ENCODE results near the gene NPHP4.

The NPHP4 gene

DNA sequence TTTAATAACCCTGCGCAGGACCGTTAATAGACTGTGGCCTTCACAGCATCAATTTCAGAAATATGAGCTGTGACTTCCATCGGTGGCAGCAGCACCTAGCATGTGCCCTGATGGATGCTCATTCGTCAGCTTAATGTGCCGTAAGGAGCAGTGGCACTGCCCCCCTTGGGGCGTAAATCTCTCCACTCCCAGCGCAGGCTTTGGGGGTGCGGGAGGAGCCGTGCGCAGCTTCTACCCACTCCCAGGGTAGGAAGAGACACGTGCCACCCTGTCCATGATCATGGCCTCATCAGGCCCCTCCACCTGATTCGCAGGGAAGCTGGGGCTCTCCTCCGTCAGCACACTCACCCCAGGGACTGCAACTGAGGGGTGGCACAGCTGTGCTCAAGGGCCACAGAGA is 149.5 kb downstream of the NPHP4 start:
- DNase-seq: no peak

DNA sequence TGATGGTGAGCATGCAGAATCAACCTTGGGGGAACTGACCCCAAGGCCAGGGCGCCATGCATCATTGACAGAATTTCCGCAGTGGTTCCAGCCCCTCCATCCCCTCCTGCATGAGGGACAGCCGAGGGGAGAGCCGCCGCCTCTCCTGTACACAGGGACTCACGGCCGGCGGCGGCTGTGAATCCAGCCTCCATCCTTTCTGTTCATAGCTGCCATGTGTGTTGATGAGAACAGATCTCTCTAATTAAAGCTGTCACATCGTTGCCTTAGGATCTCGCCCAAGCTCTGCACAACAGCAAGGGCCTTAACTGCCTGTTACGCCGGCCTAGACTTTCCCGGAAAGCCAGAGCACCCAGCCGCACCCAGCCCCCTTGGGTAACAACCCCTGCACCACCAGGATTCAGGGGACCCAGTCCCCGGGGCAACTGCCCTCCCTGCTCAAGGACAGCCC is 151.6 kb downstream of the NPHP4 start:
- no peak for DNase-seq

DNA sequence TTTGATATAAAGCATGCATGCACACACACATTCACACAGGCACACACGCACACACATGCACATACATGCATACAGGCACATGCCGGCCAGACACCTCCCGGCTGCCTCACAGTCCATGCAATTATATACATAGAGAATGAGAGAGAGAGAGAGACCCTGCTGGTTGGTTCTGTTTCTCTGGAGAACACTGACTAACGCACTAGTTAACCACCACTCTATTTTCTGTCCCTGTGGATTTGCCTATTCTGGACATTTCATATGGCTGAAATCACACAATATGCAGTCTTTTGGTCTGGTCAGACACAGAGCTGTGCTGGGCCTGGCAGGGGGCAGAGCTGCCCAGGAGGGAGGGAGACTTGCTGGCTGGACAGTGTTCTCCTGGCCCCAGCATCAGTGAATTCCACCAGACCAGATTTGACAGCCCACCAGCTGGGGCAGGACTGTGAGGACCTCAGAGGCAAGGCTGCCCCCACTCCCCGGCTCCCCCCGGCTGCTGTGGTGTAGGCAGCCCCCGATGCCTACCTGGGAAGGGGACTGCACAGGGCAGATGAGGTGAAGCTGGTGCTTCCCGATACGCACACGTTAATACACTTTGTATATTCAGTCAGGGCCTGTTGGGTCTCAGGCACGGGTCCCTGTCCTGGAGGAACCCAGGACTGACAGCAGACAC is 152.2 kb downstream of the NPHP4 start:
- DNase-seq: no peak

DNA sequence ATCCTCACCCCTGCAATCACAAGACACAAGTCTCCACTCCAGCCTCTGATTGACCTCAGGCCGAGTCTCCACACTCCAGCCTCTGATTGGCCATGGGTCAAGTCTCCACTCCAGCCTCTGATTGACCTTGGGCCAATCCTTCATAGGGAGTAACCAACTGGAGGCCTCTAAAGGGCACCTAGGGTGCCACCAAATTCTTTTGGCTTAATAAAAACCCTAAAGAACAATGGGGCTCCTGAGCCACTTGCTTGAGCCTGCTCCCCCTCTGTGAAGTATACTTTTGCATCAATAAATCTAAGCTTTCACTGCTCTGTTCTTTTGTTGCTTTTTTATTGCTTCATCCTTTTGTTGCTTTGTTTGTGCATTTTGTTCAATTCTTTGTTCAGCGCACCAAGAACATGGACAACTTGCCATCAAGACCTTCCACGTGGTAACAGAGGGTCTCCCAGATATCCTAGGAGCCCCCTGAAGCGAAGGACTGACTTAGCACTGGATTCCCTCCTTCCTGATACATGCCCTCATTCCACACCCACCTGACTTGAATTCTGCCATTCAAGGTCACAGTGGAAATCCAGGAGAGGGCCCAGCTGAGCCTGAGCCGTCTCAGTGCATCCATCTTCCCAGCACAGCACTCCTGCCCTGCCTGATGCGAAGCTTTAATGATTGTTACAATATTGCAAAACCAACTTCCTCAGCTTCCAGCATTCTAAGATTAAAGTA is 152.9 kb downstream of the NPHP4 start:
- no peak for DNase-seq

DNA sequence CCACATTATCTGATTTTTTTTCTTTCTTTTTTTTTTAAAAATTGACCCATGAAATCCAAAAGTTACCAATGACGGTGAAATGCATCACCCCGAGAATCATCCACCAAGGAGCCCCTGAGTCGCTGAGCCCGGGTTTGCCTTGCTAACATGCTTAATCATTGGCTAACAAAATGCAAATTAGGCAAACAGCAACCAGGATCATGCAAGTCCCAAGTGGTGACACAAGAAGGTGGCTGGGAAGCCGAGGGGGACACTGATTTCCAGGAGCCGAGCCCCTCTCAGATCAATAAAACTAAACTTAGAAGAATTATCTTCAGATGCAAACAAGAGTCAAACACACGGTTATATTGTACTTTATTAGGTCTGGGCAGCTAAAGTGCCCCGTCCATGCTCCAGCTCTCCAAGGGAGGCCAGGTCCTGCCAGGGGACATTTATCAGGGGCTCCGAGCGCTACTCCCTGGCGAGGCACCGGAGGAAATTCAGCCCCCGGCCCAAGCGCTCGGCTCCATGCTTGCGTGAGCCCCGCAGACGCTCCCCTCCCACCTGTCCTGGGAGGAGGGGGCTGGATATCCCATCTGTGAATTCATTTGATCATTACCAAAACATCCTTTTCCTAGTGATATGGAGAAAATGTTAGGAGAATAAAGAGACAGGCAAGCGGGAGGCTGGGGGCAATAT is 154.1 kb downstream of the NPHP4 start:
- DNase-seq: no peak

DNA sequence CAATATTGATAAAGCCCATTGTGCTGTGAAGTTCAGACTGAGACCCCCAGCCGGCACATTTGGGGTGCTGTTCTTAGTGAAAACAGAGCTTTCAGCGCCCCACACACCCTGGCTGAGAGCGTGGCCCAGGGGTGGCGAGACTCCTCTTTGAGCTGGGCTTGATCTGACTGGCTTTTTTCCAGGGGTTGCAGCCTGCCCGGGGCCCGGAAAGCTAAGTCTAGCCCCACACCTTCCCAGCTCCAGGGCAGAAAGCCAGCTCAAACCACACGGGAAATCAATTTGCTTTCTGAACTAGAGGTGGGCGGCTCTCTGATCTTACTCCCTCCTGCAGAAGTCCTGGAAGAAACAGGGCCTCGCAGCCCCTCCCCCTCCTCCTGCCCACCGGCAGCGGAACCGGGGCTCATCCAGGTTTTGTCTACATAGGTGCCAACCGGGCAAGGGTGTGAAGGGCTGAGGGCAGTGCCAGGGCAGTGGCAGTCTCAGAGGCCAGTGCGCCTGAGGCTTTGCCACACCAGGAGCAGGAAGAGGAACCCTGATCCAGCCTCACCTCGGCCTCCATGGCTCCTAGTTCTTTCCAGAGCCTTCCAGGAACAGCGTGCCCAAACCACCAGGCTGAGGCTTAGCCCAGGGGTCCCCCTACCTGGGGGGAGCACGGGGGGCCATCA is 155.3 kb downstream of the NPHP4 start:
- DNase-seq: no peak

DNA sequence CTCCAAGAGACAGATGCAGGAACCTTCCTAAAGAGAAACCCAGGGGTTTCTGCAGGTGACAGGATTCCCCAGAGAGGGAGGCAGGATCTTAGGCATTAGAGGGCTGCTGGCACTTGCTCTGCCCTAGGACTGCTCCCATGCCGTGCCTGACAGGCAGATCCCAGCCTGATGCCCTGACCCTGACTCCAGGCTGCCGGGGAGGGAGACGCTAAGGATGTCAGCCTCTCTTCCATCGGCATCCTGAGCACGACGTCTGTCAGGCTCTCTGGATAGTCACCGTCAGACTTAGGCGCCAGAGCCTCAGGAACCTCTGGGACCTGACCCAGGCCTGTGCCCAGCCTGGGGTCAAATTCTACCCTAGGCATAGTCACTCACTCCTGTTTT is 157.1 kb downstream of the NPHP4 start:
- DNase-seq: no peak

DNA sequence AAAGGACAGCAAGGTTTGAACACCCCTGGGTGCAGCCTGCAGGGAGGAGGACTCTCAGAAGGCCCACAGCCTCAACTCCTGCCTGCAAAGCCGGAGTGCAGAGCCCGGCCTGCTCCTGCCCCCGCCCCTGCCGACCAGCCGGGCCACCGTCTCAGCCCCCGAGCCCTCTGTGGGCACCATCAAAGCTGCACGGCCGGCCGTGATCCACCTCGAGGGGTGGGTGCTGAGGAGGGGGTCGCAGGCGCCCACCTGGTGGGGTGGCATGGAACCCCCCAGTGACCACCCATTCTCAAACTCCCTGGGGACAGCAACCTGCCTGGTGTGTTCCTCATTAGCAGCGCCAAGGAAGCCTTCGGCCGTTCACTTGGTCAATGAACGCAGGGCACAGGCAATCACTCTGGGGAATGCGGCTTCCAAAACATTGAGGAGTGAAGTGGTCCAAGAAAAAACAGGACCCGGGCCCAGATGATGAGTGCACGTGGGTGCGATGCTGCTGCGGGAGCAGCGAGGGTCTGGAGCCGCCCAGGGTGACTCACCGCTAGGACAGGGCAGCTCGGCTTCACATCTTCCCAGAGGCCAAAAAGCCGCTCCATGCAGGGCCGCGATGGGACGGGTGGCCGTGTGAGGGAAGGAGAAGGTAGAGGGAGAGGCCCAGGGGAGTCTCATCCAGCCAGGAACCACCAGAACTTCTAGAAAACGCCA is 157.6 kb downstream of the NPHP4 start:
- no peak for DNase-seq

DNA sequence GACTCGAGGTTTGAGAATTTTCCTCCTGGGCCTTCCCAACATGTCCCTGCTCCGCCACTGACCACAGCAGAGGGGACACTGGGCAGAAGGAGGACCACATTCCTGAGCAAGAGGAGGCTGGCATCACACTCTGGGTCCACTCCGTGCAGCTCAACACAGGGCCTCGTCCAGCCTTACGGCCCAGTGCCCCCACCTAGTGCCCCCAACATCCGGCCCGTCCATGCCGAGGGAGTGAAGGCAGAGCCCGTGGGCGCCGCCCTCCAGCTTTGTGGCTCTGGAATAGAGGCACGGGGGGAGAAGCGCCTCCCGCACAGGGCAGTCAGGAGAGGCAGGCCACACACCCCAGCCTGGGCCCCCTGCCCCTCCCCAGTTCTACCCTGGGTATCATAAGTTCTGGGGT is 158.3 kb downstream of the NPHP4 start:
- DNase-seq: no peak

DNA sequence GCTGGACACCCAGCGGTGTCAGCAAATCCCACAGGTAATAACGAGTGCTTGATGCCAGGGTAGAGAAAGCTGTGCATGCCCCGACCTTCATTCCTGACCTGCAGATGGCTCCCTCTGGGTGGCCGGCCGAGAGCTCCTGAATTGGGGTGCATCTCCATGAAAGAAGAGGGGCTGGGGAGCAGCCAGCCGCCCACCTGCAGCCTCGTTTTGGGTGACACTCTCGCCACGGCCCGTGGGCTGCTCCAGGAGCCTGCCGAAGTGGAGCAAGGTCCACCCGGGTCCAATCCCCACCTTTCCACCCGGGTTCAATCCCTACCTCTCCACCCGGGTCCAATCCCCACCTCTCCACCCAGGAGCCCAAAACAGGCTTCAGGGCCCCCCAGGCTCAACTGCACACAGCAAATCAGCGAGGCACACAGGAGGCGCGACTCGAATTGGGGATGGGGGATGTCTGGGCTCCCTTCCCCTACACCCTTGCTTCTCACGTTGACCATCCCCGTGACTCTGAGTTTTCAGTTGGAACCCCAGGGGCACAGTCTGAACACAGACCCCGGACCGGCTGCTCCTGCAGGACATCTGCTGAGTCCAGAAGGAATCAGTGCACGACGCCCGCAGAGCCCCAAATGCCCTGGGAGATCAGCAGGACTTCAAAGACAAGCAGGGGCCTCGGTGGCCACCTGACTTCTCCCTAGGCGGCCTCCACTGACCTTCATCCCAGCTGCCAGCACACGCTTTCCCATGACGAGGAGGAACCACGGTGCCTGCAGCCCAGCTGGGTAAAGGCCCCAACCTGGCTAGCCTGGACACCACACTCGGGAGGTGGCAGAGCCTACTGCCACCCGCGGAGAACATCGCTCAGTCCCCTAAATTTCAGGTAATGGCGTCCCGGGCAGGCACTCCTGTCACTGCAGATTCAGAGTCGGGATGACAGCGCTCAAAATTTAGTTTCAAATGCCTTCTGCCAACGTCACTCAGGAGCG is 159.0 kb downstream of the NPHP4 start:
- no peak for DNase-seq

DNA sequence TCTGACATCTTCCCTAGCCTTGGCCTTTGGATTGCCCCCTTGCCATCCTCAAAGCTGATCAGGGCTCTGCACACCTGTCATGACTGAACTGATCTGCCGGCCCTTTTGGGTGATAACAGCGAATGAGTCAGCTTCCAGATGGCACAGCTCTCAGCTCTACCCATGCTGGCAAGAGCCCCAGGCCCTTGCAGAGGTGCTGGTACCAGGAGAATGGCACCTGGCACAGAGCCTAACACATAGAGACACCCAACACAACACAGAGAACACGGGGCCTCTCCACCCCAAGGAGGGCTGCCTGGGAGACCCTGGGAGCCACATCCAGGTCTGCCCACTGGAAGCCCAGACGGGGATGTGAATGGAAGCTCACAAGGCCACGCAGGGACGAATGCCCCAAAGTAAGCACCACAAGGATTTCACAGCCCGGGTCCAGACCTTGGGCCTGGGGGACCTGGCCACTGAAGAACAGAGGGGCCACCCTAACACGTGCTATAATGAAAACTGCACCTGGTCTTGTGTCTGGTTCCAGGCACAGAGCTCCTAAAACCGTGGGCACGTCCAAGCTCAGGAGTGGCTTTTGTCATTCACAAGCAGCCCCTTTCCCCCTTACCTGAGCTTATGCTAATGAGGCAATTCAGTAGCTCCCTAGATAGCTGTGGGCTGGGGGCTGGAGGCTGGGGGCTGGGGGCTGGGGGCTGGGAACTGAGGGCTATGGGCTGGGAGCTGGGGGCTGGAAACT is 160.5 kb downstream of the NPHP4 start:
- DNase-seq: no peak

DNA sequence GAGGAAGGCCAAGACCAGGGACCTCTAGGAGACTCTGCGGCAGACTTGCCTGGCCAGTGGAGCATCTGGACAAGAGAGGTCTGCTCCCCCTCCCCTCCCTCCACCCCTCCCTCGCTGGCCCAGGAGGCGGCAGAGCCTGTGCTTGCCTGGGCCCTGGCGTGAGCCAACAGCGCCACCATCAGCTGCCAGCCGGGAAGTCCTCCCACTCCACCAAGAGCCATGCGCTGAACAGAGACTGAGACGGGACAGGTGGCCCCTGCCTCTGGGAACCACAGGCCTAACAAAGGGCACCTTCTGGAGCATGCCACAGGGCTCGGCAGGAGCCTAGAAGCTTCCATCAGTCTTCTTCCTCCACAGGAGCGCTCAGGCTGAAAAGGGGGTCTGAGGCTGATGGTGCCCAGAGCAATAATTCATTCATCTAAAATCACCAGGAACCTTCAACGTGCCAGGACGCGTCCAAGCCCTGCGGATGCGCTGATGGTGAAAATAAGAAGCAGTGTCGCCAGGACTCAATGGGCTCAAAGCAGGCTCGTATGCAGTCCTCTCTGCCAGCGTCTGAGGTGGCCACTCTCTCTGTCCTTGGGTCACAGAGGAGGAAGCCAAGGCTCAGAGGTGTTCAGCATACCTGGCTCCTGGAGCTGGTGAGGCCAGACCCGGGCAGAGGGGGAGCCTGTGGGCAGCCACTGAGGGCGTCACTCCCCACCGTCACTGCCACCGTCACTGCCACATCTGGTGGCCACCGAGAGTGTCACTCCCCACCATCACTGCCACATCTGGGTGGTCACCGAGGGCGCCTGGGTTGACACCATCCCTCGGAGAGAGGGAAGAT is 161.2 kb downstream of the NPHP4 start:
- no peak for DNase-seq

DNA sequence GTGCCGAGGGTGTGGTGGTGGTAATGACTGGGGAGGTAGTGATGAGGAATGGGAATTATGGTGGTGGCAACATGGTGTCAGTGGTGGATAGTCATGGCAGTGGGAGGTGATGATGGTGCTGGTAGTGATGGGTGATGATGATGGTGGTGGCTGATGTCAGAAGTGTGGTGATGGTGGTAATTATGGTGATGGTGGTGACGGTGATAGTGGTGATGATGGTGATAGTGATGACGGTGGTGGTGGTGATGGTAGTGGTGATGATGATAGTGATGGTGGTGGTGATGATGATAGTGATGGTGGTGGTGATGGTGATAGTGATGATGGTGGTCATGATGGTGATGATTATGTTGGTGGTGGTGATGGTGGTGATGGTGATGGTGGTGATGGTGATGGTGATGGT is 162.8 kb downstream of the NPHP4 start:
- DNase-seq: no peak

DNA sequence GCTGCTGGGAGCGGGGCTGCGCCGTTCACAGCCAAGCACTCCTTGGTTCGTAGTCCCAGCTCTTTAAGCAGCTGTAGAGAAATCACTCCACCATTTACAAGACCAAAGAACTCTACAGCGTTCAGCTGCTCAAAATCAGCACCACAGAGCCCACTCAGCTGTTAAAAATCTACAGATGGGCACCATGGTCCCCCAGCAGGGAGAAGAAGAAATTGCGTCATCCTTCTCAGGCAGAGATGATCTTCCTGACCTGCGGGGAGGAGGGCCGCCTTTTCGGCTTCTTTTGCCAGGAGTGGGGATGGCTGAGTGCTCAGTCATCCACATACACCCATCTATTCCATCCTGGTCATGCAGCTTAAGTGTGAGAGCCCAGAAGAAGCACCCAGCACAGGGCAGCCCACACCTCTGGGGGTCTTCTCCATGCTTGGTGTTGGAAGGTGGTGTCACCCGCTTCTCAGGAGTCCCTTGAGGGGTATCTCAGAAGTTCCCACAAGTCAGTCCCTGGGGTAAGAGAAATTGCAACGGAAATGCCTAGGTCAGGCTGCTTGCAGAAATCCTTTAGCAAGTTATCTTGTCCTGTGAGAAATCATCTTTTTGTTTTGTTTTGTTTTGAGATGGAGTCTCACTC is 163.8 kb downstream of the NPHP4 start:
- DNase-seq: no peak

DNA sequence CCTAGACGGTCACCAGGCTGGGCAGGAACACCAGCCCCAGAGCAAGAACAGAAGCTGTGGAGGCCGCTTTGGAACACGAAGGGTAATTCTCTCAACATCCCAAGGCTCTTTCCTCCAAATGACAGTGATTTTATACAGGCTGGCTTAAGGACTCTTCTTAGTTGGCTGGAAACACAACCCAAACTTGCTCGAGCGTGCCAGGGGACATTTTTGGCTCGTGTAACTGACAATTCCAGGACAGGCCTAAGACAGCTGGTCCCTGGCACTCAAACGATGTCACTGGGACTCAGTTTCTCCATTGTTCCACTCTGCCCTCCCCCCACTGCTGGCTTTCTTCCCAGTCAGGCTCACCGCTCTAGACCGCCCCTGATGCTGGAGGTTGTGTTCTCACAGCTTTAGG is 164.7 kb downstream of the NPHP4 start:
- DNase-seq: no peak

DNA sequence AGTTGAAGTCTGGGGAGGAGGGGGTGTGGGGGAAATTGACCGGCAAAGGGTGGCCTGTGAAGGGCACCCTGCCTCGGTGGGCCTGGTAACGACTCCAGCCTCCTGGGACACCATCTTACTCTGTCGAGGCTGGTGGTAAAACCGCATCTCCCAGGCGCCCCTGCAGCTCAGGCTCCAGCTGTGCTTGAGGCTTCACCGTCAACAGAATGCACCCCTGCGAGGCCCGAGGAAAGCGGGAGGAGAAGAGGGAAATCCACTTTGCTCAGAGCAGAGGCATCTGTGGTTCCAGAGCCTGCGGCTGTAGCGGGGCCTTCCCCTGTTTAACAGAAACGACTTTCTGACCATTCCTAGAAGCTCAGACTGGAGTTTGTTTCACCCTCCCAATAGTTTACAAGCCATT is 165.6 kb downstream of the NPHP4 start:
- no peak for DNase-seq

DNA sequence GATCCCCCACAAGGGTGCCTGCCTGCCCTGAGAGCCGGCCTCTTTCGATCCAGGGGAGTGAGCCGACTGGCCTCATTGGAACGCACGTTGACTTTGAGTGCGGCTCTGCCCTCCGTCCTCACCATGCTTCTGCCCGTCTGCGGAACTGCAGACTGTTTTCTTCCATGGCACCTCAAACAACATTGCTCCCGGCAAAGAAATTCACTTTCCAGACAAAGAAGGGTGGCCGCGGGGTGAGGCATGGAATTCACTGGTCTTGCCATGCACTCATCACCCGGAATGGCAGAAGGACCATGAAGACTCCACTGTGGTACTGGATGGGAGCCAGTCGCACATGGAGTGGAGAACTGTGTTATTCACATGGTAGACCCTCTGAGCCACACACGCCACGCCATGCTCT is 169.5 kb downstream of the NPHP4 start:
- no peak for DNase-seq

DNA sequence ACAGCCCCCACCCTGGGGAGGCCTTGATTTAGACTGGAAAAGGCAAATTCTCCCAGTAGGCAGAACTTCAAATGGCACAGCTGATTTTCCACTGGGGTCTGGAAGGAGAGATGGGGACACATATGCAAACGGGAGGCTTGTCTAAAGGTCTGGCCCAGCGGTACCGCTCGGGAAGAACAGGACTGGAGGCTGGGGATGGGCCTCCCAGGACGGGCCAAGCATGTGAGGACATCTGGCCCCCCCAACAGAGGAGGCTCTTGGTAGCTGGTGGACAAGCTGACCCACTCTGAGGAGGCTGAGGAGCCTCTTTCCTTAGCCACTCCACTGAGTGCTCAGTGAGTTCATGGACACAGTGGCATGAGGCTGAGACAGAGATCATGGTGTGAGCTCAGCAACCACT is 170.0 kb downstream of the NPHP4 start:
- DNase-seq: no peak

DNA sequence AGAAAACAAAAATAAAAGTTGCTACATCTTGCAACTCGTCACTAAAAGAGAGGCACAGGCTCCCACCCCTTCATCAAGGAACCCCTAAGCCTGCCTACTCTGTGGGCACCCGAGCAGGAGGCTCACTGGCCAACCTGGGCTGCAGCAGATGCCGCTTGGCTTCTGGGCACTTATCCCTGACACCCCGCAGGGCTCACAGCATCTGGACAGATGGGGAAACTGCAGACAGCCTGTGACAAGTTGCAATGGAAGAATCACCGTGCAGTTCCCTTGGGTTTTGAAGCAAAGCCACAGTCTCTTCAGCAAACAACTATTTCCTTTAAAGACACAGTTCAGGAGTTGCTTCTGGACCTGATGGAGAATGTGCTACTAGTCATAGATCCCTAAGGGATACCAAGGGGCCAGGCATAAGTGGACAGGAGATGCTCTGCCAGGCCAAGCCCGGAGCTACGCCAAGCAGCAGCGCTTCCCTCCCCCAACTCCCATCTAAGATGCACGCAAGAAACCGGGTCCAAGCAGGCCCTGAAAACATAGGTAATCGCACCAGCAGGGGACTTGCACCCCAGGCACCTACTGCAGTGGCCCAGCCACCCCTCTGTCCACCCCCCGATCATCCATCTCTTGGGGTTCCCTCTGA is 170.6 kb downstream of the NPHP4 start:
- no peak for DNase-seq
